ENCODE results near the gene RGP1.

Gene RGP1

GRCh38 chr9:35758475-35759050, 9.5 kb downstream of the RGP1 start:
- no peak for DNase-seq (ENCODE audit: extremely low read depth, insufficient read length)
- peaks cover 2% of the 10 kb centered on the region; the same call in 1 of the 2 replicates for H3K36me3 ChIP-seq (ENCODE audit: control insufficient read depth, insufficient read depth, low read length)
- no peak overlapping the region for H3K4me3 ChIP-seq (replicated peaks; ENCODE audit: low read depth, low read length)
- H3K27me3 ChIP-seq (replicated peaks; ENCODE audit: control insufficient read depth, insufficient read depth, low read length) = no peaks in the 10 kb centered on the region
- TF ChIP-seq, protein P1, sequence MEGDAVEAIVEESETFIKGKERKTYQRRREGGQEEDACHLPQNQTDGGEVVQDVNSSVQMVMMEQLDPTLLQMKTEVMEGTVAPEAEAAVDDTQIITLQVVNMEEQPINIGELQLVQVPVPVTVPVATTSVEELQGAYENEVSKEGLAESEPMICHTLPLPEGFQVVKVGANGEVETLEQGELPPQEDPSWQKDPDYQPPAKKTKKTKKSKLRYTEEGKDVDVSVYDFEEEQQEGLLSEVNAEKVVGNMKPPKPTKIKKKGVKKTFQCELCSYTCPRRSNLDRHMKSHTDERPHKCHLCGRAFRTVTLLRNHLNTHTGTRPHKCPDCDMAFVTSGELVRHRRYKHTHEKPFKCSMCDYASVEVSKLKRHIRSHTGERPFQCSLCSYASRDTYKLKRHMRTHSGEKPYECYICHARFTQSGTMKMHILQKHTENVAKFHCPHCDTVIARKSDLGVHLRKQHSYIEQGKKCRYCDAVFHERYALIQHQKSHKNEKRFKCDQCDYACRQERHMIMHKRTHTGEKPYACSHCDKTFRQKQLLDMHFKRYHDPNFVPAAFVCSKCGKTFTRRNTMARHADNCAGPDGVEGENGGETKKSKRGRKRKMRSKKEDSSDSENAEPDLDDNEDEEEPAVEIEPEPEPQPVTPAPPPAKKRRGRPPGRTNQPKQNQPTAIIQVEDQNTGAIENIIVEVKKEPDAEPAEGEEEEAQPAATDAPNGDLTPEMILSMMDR (IDR thresholded peaks at IDR 0.05; ENCODE audit: insufficient read depth, low read length, poor library complexity, severe bottlenecking) = no peak

DNA sequence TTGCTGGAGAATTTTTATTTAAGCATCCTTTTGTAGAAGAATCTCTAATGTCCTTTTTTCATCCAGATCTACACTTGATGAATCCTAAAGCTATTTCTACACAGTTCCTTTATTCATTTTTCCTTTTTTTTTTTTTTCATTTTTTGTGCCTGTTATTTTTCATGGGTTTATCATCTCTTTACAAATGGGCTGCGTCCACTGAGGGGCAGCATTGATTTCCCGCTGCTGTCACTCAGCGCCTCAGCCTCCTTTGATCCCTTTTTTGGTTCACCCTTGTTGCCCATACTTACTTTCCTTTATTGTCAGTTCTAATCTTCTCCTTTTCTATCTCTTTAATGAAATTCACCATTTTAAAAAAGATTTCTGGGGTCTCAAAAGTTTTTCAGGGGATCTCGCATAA, 10.7 kb downstream of the RGP1 start:
- no peaks in the 10 kb centered on the region for H3K27me3 ChIP-seq (replicated peaks; ENCODE audit: control insufficient read depth, insufficient read depth, low read length)
- TF ChIP-seq, protein P1 (IDR thresholded peaks at IDR 0.05; ENCODE audit: insufficient read depth, low read length, poor library complexity, severe bottlenecking) = no peak
- no peak for DNase-seq (ENCODE audit: extremely low read depth, insufficient read length)
- H3K4me3 ChIP-seq (replicated peaks; ENCODE audit: low read depth, low read length) = no peak overlapping the region
- no peaks in the 10 kb centered on the region for H3K36me3 ChIP-seq (ENCODE audit: control insufficient read depth, insufficient read depth, low read length)

DNA sequence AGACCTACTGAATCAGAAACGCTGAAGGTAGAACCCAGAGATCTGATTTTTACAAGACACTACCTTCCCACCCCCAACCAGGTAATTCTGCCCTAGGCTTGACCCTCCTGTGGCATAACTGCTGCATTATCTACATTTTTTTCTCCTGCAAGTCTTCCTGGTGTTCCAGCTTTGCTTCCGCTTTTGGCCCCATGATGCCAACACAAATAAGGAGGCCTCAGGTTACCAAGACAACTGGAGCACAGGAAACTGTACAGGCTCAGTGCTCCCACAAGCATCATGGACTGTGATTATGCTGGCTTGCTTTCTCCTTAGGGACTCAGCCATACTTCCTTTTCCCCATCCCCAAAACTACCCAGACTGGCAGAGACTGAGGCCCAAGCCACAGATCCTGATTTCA, 11.6 kb downstream of the RGP1 start:
- no peak overlapping the region for H3K4me3 ChIP-seq (replicated peaks; ENCODE audit: low read depth, low read length)
- TF ChIP-seq, protein P1 (IDR thresholded peaks at IDR 0.05; ENCODE audit: insufficient read depth, low read length, poor library complexity, severe bottlenecking) = no peak
- DNase-seq (ENCODE audit: extremely low read depth, insufficient read length) = no peak
- H3K27me3 ChIP-seq (replicated peaks; ENCODE audit: control insufficient read depth, insufficient read depth, low read length) = no peaks in the 10 kb centered on the region
- H3K36me3 ChIP-seq (ENCODE audit: control insufficient read depth, insufficient read depth, low read length) = no peaks in the 10 kb centered on the region

DNA sequence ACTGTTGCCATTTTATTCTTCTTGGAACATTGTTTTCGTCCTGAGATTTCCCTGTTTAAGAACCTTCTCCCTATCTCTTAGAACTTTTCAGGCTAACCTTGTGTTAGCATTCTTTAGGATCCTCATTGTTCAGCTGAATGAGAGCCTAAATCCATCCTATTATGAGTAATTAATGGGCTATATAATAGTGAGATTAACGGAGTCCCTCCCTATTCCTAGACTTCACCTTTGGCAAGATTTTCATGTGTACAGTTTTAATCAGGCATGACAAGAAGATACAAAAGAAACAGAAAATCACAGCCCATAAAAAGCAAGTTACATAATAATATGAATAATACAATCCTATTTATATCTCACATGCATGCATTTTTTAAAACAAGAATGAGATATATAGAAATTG, 14.1 kb downstream of the RGP1 start:
- Histone ChIP-seq H3K27me3 (replicated peaks; ENCODE audit: control insufficient read depth, insufficient read depth, low read length) (no peaks in the 10 kb centered on the region), H3K4me3 (replicated peaks; ENCODE audit: low read depth, low read length) (no peak overlapping the region), H3K36me3 (ENCODE audit: control insufficient read depth, insufficient read depth, low read length) (no peaks in the 10 kb centered on the region)
- DNase-seq (ENCODE audit: extremely low read depth, insufficient read length) = no peak
- TF ChIP-seq, protein P1 (IDR thresholded peaks at IDR 0.05; ENCODE audit: insufficient read depth, low read length, poor library complexity, severe bottlenecking) = no peak

DNA sequence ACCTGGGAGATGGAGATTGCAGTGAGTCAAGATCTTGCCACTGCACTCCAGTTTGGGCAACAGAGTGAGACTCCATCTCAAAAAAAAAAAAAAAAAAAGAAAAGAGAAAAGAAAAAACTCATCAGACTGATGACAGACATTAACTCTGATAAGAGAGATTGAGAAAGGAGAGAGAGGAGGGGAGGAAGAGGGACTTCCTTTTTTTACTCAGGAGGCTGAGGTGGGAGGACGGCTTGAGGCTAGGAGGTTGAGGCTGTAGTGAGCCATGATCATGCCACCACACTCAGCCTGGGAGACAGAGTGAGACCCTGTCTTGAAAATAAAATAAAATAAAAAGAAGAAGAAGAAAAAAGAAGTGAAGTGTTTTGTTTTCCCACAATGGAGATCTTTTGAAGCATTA, 14.7 kb downstream of the RGP1 start:
- no peak for DNase-seq (ENCODE audit: extremely low read depth, insufficient read length)
- Histone ChIP-seq H3K36me3 (ENCODE audit: control insufficient read depth, insufficient read depth, low read length) (no peaks in the 10 kb centered on the region), H3K27me3 (replicated peaks; ENCODE audit: control insufficient read depth, insufficient read depth, low read length) (no peaks in the 10 kb centered on the region), H3K4me3 (replicated peaks; ENCODE audit: low read depth, low read length) (no peak overlapping the region)
- TF ChIP-seq, protein P1 (IDR thresholded peaks at IDR 0.05; ENCODE audit: insufficient read depth, low read length, poor library complexity, severe bottlenecking) = no peak

GRCh38 chr9:35766997-35767396, 17.9 kb downstream of the RGP1 start:
- H3K27me3 ChIP-seq (replicated peaks; ENCODE audit: control insufficient read depth, insufficient read depth, low read length) = no peaks in the 10 kb centered on the region
- no peaks in the 10 kb centered on the region for H3K36me3 ChIP-seq (ENCODE audit: control insufficient read depth, insufficient read depth, low read length)
- no peak overlapping the region for H3K4me3 ChIP-seq (replicated peaks; ENCODE audit: low read depth, low read length)
- DNase-seq (ENCODE audit: extremely low read depth, insufficient read length) = no peak
- TF ChIP-seq, protein P1 (IDR thresholded peaks at IDR 0.05; ENCODE audit: insufficient read depth, low read length, poor library complexity, severe bottlenecking) = no peak
